Neuronal stem cell (in vitro differentiated cells): ENCODE data around the gene NEURL4.

Source experiments
- DNase-seq: peaks from one replicate; pipeline ENCODE4 v3.0.0-alpha.2; 2013; ENCODE audit warnings: low spot score
- H2AFZ ChIP-seq: one replicate; pipeline ENCODE4 v1.6.1; 2013; ENCODE audit warnings: mild to moderate bottlenecking, low read length, inconsistent platforms
- H2AK5ac ChIP-seq: 2 replicates; pipeline ENCODE4 v1.6.1; 2013; ENCODE audit warnings: low read depth, mild to moderate bottlenecking, inconsistent platforms, low read length, moderate library complexity, mixed read lengths
- H2BK120ac ChIP-seq: 2 replicates; pipeline ENCODE4 v1.6.1; 2013; ENCODE audit warnings: low read depth, mild to moderate bottlenecking, inconsistent platforms, low read length, moderate library complexity, mixed read lengths
- H2BK12ac ChIP-seq: one replicate; pipeline ENCODE4 v1.6.1; 2013; ENCODE audit warnings: low read length, inconsistent platforms
- H2BK15ac ChIP-seq: 2 replicates; pipeline ENCODE4 v1.6.1; 2013; ENCODE audit warnings: mild to moderate bottlenecking, low read length, inconsistent platforms, mixed read lengths
- H2BK5ac ChIP-seq: one replicate; pipeline ENCODE4 v1.6.1; 2013; ENCODE audit warnings: inconsistent platforms, mild to moderate bottlenecking, low read length, moderate library complexity
- H3K14ac ChIP-seq: one replicate; pipeline ENCODE4 v1.6.1; 2013; ENCODE audit warnings: low read length, inconsistent platforms
- H3K18ac ChIP-seq: 2 replicates; pipeline ENCODE4 v1.6.1; 2013; ENCODE audit warnings: low read length, inconsistent platforms
- H3K23ac ChIP-seq: 2 replicates; pipeline ENCODE4 v1.6.1; 2013; ENCODE audit warnings: low read depth, mild to moderate bottlenecking, mixed read lengths, low read length, inconsistent platforms; ENCODE audit not compliant: poor library complexity
- H3K27ac ChIP-seq: replicated peaks from 3 replicates; pipeline ENCODE4 v1.5.1; 2013; ENCODE audit warnings: low read length, inconsistent platforms
- H3K27me3 ChIP-seq, 3 experiments: 2 replicates each; pipeline ENCODE4 v1.6.1; 2013; ENCODE audit warnings: low read length in 3 of 3, mild to moderate bottlenecking in 2 of 3, inconsistent platforms in 1 of 3, low read depth in 1 of 3, mixed read lengths in 1 of 3, moderate library complexity in 1 of 3; ENCODE audit not compliant: control insufficient read depth in 3 of 3, insufficient read depth in 3 of 3
- H3K36me3 ChIP-seq, 2 donors: replicated peaks in 1 of 2; 2 replicates each; pipeline ENCODE4 v1.6.1; 2013; ENCODE audit warnings: low read length in 2 of 2; ENCODE audit not compliant: control insufficient read depth in 2 of 2, insufficient read depth in 2 of 2
- H3K4ac ChIP-seq: 2 replicates; pipeline ENCODE4 v1.6.1; 2013; ENCODE audit warnings: inconsistent platforms, mild to moderate bottlenecking, low read length, moderate library complexity
- H3K4me1 ChIP-seq, 2 donors: 1 replicate in 1 of 2; 2 replicates in 1 of 2; pipeline ENCODE4 v1.6.1; 2013; ENCODE audit warnings: low read length in 2 of 2, low read depth in 1 of 2; ENCODE audit not compliant: control insufficient read depth in 2 of 2, insufficient read depth in 1 of 2
- H3K4me2 ChIP-seq: one replicate; pipeline ENCODE4 v1.6.1; 2013; ENCODE audit warnings: mild to moderate bottlenecking, low read length, inconsistent platforms; ENCODE audit not compliant: insufficient read depth, poor library complexity, severe bottlenecking
- H3K4me3 ChIP-seq, 2 donors: 2 replicates each; pipeline ENCODE4 v1.5.1; 2013; ENCODE audit warnings: low read length in 2 of 2, mild to moderate bottlenecking in 2 of 2, inconsistent platforms in 1 of 2, moderate library complexity in 1 of 2
- H3K79me1 ChIP-seq: one replicate; pipeline ENCODE4 v1.6.1; 2013; ENCODE audit warnings: low read depth, mild to moderate bottlenecking, inconsistent platforms, low read length, moderate library complexity
- H3K9ac ChIP-seq: one replicate; pipeline ENCODE4 v1.6.1; 2013; ENCODE audit warnings: mild to moderate bottlenecking, low read depth, low read length, inconsistent platforms; ENCODE audit not compliant: poor library complexity
- H3K9me3 ChIP-seq, 2 donors: replicated peaks in 1 of 2; 2 replicates each; pipeline versions ENCODE3 to v1.6.1; 2013; ENCODE audit warnings: low read length in 2 of 2, mild to moderate bottlenecking in 2 of 2, inconsistent platforms in 1 of 2, low read depth in 1 of 2, mixed read lengths in 1 of 2, moderate library complexity in 1 of 2; ENCODE audit not compliant: control insufficient read depth in 2 of 2, insufficient read depth in 1 of 2
- H4K8ac ChIP-seq: one replicate; pipeline ENCODE4 v1.6.1; 2013; ENCODE audit warnings: low read depth, mild to moderate bottlenecking, inconsistent platforms, low read length, moderate library complexity
- H4K91ac ChIP-seq: one replicate; pipeline ENCODE4 v1.6.1; 2013; ENCODE audit warnings: low read length, low read depth, mild to moderate bottlenecking, inconsistent platforms; ENCODE audit not compliant: poor library complexity
- WGBS, 2 donors: extraction: QIAGEN DNeasy Blood & Tissue Kit; methylation state at CpG; one replicate each; pipeline ENCODE4 v1.1.7; 2013; ENCODE audit warnings: missing lambda C conversion rate in 2 of 2, mixed read lengths in 1 of 2; ENCODE audit not compliant: insufficient read length in 2 of 2, insufficient replicate concordance in 1 of 2; ENCODE audit errors: extremely low coverage in 2 of 2; 5-methylcytosine and 5-hydroxymethylcytosine counted together

The NEURL4 gene

GRCh38 chr17:7328009-7328408, 1.1 kb downstream of the NEURL4 start:
- Histone ChIP-seq H3K4me2 (peak overlapping the region; percentile 77), H4K8ac (no peak overlapping the region), H3K27ac (no peak overlapping the region), H2BK15ac (no peak overlapping the region), H3K9me3 (no peaks in the 10 kb centered on the region), H2AFZ (no peak overlapping the region), H3K18ac (no peak overlapping the region), H2BK5ac (no peak overlapping the region), H3K9ac (no peak overlapping the region), H3K27me3 (no peaks in the 10 kb centered on the region), H4K91ac (no peak overlapping the region), H3K4me3 (peak overlapping the region in 1 of 2 donors; percentile 96), H3K79me1 (peaks cover 18% of the 10 kb centered on the region), H3K23ac (no peak overlapping the region), H2AK5ac (no peak overlapping the region), H3K14ac (no peak overlapping the region), H3K4ac (no peak overlapping the region), H2BK12ac (no peak overlapping the region), H2BK120ac (no peak overlapping the region), H3K4me1 (peaks cover 13 to 15% of the 10 kb centered on the region in 2 donors), H3K36me3 (peaks cover 29 to 42% of the 10 kb centered on the region in 2 donors)
- WGBS, 2 donors, result no CpG with 5 or more reads among the region's 1 CpG
- no peak for DNase-seq

GRCh38 chr17:7327501-7327900, 1.6 kb downstream of the NEURL4 start:
- Histone ChIP-seq H3K9me3 (no peaks in the 10 kb centered on the region), H2BK120ac (no peak overlapping the region), H3K14ac (no peak overlapping the region), H2BK5ac (no peak overlapping the region), H4K8ac (no peak overlapping the region), H3K27ac (no peak overlapping the region), H4K91ac (no peak overlapping the region), H3K36me3 (peaks cover 34 to 47% of the 10 kb centered on the region in 2 donors), H2BK12ac (no peak overlapping the region), H3K9ac (no peak overlapping the region), H3K79me1 (peaks cover 18% of the 10 kb centered on the region), H2AFZ (no peak overlapping the region), H2AK5ac (no peak overlapping the region), H3K23ac (no peak overlapping the region), H3K4me1 (peaks cover 13 to 15% of the 10 kb centered on the region in 2 donors), H2BK15ac (no peak overlapping the region), H3K4me3 (peak overlapping the region in 1 of 2 donors; percentile 4), H3K4me2 (no peak overlapping the region), H3K4ac (peak overlapping the region; percentile 15), H3K27me3 (no peaks in the 10 kb centered on the region), H3K18ac (no peak overlapping the region)
- no CpG with 5 or more reads among the region's 17 CpGs for WGBS, 2 donors
- no peak for DNase-seq

GRCh38 chr17:7327056-7327455, 2.1 kb downstream of the NEURL4 start:
- Histone ChIP-seq H3K23ac (no peak overlapping the region), H3K4ac (no peak overlapping the region), H3K9me3 (no peaks in the 10 kb centered on the region), H3K36me3 (peaks cover 39 to 52% of the 10 kb centered on the region in 2 donors), H4K8ac (no peak overlapping the region), H4K91ac (no peak overlapping the region), H2BK120ac (no peak overlapping the region), H3K4me2 (no peak overlapping the region), H2BK15ac (no peak overlapping the region), H2AFZ (no peak overlapping the region), H3K14ac (no peak overlapping the region), H2BK12ac (peak overlapping the region; percentile 51), H2AK5ac (no peak overlapping the region), H3K27ac (no peak overlapping the region), H2BK5ac (no peak overlapping the region), H3K9ac (no peak overlapping the region), H3K18ac (no peak overlapping the region), H3K4me3 (no peak overlapping the region), H3K79me1 (peaks cover 18% of the 10 kb centered on the region), H3K4me1 (peaks cover 13 to 15% of the 10 kb centered on the region in 2 donors), H3K27me3 (no peaks in the 10 kb centered on the region)
- no CpG with 5 or more reads among the region's 7 CpGs for WGBS, 2 donors
- DNase-seq, result no peak

GRCh38 chr17:7326186-7326585, 2.9 kb downstream of the NEURL4 start:
- no peaks in the 10 kb centered on the region for H3K9me3 ChIP-seq
- no peak overlapping the region for H3K14ac ChIP-seq
- no peak overlapping the region for H3K4me2 ChIP-seq
- H2BK12ac ChIP-seq, result no peak overlapping the region
- H3K27me3 ChIP-seq, result no peaks in the 10 kb centered on the region
- no peak overlapping the region for H2BK15ac ChIP-seq
- peaks cover 18% of the 10 kb centered on the region for H3K79me1 ChIP-seq
- no peak overlapping the region for H3K18ac ChIP-seq
- H3K23ac ChIP-seq, result no peak overlapping the region
- H3K27ac ChIP-seq, result no peak overlapping the region
- H3K4me1 ChIP-seq, result peaks cover 13 to 15% of the 10 kb centered on the region in 2 donors
- no peak overlapping the region for H2BK5ac ChIP-seq
- H3K36me3 ChIP-seq, result peaks cover 47 to 60% of the 10 kb centered on the region in 2 donors
- no peak overlapping the region for H3K4me3 ChIP-seq
- H2AK5ac ChIP-seq, result no peak overlapping the region
- no peak overlapping the region for H3K9ac ChIP-seq
- no peak overlapping the region for H2BK120ac ChIP-seq
- H4K8ac ChIP-seq, result no peak overlapping the region
- WGBS, 2 donors, result no CpG with 5 or more reads among the region's 11 CpGs
- H3K4ac ChIP-seq, result no peak overlapping the region
- no peak overlapping the region for H4K91ac ChIP-seq
- H2AFZ ChIP-seq, result no peak overlapping the region
- DNase-seq, result no peak
